GM13977 (cell line): Measurements from ENCODE around the gene STARD3.
"Not testable (repeated sequence)": the region's sequence is repeated elsewhere in the genome, so short reads cannot be mapped to it uniquely, and the experiment has no call there.

Experiments used
- DNase-seq: peaks from one replicate; pipeline ENCODE4 v3.0.0; 2012; ENCODE audit warnings: low spot score
- in situ Hi-C: fragments of 300-500 bp; cut with MboI; formaldehyde crosslinking; loops from one replicate; pipeline ENCODE4 v1.12.0; 2022; ENCODE audit warnings: low sequenced_read_pairs, low pct_unique_long_range_greater_than_20kb, mixed read lengths, inconsistent platforms; ENCODE audit not compliant: unreplicated experiment
- TF ChIP-seq, protein P1 (sequence below): IDR thresholded peaks from 2 replicates; pipeline ENCODE4 v1.5.1; 2012; ENCODE audit warnings: mild to moderate bottlenecking, control low read depth; ENCODE audit not compliant: insufficient read depth; ENCODE audit errors: extremely low read depth, missing control alignments

STARD3 gene

DNA sequence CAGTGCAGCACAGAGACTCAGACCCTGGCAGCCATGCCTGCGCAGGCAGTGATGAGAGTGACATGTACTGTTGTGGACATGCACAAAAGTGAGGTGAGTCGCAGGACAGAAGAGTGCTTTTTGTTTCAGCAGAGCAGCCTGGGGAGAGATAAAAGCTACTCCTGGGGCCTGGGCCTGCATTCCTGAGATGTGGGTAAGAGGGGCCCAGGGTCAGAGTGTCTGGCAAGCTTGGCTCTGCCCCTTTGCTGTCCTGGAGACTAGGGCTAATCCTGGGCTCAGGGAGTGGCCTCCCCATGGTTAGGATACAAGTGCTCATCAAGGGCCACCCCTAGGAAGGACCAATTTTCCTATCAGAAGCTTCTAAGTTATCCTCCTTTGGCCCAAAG lies 58.1 kb downstream of the STARD3 start:
- TF ChIP-seq, protein P1, sequence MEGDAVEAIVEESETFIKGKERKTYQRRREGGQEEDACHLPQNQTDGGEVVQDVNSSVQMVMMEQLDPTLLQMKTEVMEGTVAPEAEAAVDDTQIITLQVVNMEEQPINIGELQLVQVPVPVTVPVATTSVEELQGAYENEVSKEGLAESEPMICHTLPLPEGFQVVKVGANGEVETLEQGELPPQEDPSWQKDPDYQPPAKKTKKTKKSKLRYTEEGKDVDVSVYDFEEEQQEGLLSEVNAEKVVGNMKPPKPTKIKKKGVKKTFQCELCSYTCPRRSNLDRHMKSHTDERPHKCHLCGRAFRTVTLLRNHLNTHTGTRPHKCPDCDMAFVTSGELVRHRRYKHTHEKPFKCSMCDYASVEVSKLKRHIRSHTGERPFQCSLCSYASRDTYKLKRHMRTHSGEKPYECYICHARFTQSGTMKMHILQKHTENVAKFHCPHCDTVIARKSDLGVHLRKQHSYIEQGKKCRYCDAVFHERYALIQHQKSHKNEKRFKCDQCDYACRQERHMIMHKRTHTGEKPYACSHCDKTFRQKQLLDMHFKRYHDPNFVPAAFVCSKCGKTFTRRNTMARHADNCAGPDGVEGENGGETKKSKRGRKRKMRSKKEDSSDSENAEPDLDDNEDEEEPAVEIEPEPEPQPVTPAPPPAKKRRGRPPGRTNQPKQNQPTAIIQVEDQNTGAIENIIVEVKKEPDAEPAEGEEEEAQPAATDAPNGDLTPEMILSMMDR: no peak
- in situ Hi-C loops: no loop called here
- DNase-seq: no peak

DNA sequence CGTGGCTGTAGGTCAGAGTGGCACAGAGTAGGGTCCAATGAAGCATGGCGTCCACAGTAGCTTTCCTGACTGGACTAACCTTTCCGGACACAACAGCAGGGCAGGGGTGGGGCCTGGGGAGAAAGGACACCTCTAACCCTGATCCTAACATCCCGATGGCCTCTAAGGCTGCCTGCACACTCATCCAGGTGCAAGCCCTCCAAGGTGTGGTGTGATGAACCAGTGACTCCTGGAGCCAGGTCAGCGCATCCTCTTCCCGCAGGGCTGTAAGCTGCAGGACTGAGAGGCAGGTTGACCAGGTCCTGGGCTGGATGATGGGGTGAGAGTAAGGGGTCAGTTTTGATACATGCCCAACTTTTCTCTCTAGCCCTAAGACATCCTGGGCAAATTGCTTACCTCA lies 59.8 kb downstream of the STARD3 start:
- TF ChIP-seq, protein P1: no peak
- DNase-seq: no peak
- in situ Hi-C loops: no loop called here

DNA sequence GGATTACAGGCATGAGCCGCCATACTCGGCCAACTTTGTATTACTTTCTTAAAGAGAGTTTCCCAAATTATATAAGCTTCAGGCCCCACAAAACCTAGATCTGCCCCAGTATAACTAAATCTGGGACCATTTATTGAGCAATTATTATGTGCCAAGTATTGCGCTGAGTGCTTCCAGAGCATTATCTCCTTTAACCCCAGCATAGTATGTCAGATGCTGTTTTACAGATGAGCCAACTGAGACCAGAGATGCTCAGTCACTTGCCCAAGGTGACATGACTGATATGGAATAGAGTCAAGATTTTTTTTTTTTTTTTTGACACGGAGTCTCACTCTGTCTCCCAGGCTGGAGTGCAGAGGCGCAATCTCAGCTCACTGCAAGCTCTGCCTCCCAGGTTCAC lies 61.0 kb downstream of the STARD3 start:
- TF ChIP-seq, protein P1: no peak
- no peak for DNase-seq
- in situ Hi-C loops: no loop called here

DNA sequence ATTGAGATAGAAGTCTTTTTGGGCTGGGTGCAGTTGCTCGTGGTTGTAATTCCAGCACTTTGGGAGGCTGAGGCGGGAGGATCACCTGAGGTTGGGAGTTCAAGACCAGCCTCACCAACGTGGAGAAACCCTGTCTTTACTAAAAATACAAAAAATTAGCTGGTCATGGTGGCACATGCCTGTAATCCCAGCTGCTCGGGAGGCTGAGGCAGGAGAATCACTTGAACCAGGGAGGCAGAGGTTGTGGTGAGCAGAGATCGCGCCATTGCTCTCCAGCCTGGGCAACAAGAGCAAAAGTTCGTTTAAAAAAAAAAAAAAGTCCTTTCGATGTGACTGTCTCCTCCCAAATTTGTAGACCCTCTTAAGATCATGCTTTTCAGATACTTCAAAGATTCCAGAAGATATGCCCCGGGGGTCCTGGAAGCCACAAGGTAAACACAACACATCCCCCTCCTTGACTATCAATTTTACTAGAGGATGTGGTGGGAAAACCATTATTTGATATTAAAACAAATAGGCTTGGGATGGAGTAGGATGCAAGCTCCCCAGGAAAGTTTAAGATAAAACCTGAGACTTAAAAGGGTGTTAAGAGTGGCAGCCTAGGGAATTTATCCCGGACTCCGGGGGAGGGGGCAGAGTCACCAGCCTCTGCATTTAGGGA lies 62.3 kb downstream of the STARD3 start:
- in situ Hi-C loops, DNase-seq: not testable (repeated sequence)

DNA sequence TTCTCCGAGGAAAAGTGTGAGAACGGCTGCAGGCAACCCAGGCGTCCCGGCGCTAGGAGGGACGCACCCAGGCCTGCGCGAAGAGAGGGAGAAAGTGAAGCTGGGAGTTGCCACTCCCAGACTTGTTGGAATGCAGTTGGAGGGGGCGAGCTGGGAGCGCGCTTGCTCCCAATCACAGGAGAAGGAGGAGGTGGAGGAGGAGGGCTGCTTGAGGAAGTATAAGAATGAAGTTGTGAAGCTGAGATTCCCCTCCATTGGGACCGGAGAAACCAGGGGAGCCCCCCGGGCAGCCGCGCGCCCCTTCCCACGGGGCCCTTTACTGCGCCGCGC lies 62.8 kb downstream of the STARD3 start, which contains the start of gene ERBB2:
TSS of gene ERBB2 (plus strand) at position 247 of the 330 bp plus-strand sequence. CDS start 175 bp downstream, outside the sequence.
- in situ Hi-C loops: no loop called here
- TF ChIP-seq, protein P1: no peak
- no peak for DNase-seq

DNA sequence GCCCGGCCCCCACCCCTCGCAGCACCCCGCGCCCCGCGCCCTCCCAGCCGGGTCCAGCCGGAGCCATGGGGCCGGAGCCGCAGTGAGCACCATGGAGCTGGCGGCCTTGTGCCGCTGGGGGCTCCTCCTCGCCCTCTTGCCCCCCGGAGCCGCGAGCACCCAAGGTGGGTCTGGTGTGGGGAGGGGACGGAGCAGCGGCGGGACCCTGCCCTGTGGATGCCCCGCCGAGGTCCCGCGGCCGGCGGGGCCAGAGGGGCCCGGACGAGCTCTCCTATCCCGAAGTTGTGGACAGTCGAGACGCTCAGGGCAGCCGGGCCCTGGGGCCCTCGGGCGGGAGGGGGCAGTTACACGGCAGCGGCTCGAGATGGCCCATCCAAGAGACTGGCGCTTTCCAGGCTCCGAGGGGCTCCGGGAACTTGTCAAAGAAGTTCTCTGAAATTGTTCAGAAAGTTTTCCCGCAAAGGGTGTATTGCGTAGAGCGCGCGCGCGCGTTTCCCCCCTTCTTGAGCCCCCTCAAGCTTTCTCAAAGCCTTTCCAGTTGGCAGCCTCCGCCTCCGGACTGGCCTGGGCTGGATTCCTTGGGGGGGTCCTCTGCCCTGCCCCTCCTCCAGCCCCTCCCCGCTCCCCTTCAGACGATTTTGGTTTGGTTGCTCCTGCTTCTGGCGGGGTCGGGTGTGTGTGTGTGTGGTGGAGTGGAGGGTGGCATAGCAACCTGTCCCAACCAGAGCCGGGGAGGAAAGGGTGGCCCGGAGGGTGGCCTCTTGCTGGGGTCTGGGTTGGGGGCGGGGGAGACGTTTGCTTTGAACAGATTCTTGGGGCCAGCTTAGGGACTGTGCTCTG lies 63.4 kb downstream of the STARD3 start:
- no peak for DNase-seq
- in situ Hi-C loops: no loop called here
- TF ChIP-seq, protein P1: no peak
